GM18873 (cell line): Measurements from ENCODE around the gene STX1A.
"Not testable (repeated sequence)": the region's sequence is repeated elsewhere in the genome, so short reads cannot be mapped to it uniquely, and the experiment has no call there.

Source experiments
- ATAC-seq: cut with Tn5 transposase; IDR thresholded peaks from one replicate; pipeline ENCODE4 v1.9.1; 2021; ENCODE audit warnings: mild to moderate bottlenecking, moderate library complexity, moderate number of reproducible peaks; ENCODE audit not compliant: unreplicated experiment, low FRiP score

Gene STX1A

DNA sequence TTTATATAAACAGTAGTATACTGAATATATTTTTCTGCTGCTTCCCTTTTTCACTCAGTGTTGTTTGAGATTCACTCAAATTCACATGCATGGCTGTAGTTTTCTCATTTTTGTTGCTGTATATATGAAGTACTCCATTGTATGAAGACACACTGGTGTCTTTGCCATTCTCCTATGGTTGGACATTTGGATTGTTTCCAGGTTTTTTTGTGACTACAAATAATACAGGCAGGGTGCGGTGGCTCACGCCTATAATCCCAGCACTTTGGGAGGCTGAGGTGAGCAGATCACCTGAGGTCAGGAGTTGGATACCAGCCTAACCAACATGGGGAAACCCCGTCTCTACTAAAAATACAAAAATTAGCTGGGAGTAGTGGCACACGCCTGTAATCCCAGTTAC, 58.9 kb downstream of the STX1A start:
- not testable (repeated sequence) for ATAC-seq

DNA sequence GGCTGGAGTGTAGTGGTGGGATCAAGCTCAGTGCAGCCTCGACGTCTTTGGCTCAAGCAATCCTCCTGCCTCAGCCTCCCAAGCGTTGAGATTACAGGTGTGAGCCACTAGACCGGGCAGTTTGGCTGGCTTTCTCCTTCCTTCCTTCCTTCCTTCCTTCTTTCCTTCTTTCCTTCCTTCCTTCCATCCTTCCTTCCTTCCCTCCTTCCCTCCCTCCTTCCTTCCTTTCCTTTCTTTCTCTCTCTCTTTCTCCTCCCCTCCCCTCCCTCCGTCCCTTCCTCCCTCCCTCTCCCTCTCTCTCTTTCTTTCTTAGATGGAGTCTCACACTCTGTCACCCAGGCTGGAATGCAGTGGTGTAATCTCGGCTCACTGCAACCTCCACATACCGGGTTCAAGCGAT, 59.5 kb downstream of the STX1A start:
- ATAC-seq, result no peak

DNA sequence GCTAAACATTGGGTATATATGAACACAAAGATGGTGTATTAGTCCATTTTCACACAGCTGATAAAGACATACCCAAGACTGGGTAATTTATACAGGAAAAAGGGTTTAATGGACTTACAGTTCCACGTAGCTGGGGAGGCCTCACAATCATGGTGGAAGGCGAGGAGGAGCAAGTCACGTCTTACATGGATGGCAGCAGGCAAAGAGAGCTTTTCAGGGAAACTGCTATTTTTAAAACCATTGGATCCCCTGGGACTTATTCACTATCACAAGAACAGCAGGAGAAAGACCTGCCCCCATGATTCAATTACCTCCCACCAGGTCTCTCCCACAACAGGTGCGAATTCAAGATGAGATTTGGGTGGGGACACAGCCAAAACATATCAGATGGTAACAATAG, 64.2 kb downstream of the STX1A start:
- ATAC-seq, result not testable (repeated sequence)

DNA sequence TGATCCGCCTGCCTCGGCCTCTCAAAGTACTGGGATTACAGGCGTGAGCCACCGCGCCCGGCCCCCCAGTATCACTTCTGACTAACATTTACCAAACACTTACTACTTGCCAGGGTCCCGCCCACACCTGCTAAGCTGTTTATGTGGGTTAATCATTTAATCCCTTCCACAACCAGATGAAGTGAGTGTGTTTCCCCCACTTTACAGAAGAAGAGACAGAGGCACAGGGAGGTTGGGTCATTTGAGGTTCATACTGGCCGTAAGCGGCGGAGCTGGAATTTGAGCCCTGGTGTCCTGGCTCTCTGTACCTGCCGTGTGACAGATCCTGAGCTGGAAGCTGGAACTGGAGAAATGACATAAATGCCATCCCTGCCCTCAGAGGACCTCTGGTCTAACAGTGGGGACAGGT, 66.9 kb downstream of the STX1A start:
- no peak for ATAC-seq

DNA sequence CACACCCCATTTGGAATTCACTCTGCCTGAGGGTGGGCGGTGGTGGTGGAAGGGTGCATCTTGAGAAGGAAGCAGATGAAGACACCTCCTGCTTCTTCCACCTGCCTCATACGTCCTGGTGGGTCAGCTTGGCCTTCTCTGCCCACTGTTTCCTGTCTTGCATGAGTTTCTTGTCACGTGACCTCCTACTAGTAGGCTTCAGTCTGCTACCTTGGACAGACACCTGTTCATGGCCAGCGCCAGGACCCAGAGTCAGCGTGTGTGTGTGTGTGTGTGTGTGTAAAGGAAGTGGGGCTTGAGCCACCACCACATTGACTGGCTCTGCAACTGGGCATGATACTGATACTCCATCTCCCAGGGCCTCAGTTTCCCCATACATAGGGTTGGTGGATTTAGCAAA, 68.9 kb downstream of the STX1A start:
- no peak for ATAC-seq

DNA sequence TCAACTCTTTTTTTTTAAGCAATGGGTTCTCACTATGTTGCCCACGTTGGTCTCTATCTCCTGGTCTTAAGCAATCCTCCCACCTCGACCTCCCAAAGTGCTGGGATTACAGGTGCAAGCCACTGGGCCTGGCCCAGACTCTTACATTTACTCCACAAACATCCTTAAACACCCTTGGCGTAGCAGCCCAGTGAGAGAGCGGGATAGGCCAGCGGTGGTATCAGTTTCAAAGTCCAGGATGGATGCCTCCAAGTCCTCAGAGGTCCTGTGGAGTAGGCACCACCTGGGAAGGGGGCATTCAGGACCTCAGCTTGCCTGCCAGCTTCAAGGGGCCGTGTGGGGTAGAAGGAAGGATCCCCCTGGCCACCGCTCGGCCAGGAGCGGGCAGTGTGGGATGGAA, 69.9 kb downstream of the STX1A start:
- no peak for ATAC-seq
